Heart left ventricle (tissue), 16 donors: ENCODE measurements around the gene ALAD. TPM values are rescaled to one million over a fixed set of nuclear protein-coding genes. Genes with fewer than 3 reads are reported as not detected.
"Not testable (repeated sequence)": the region's sequence is repeated elsewhere in the genome, so short reads cannot be mapped to it uniquely, and the experiment has no call there.

Experiments used
- ATAC-seq, 4 donors: fragments of 200-7000 bp; cut with Tn5 transposase; one replicate each; pipeline ENCODE4 v1.9.1; 2020 to 2022; ENCODE audit warnings: moderate library complexity in 4 of 4, mild to moderate bottlenecking in 3 of 4, moderate number of reproducible peaks in 1 of 4
- DNase-seq, 5 donors: peaks; one replicate each; pipeline ENCODE4 v3.0.0-alpha.2; 2020
- H3K27ac ChIP-seq, 12 donors: fragments of 200-600 bp; sonication (generic) in 4 of 12; one replicate each; pipeline versions ENCODE4 v1.5.0 to v1.8.0; 2016 to 2022; ENCODE audit warnings: mild to moderate bottlenecking in 2 of 12
- H3K27me3 ChIP-seq, 9 donors: fragments of 200-600 bp; sonication (generic) in 2 of 9; one replicate each; pipeline versions ENCODE4 v1.5.1 to v1.8.0; 2016 to 2022; ENCODE audit warnings: mild to moderate bottlenecking in 3 of 9
- H3K36me3 ChIP-seq, 9 donors: fragments of 200-600 bp; sonication (generic) in 2 of 9; one replicate each; pipeline versions ENCODE4 v1.5.0 to v1.8.0; 2018 to 2022; ENCODE audit warnings: mild to moderate bottlenecking in 2 of 9
- H3K4me1 ChIP-seq, 12 donors: fragments of 200-600 bp; sonication (generic) in 4 of 12; one replicate each; pipeline versions ENCODE4 v1.5.0 to v1.8.0; 2016 to 2022; ENCODE audit warnings: mild to moderate bottlenecking in 3 of 12
- H3K4me3 ChIP-seq, 12 donors: fragments of 200-600 bp; sonication (generic) in 4 of 12; one replicate each; pipeline versions ENCODE4 v1.5.0 to v1.8.0; 2017 to 2022; ENCODE audit warnings: mild to moderate bottlenecking in 9 of 12, moderate library complexity in 4 of 12
- H3K9me3 ChIP-seq, 12 donors: fragments of 200-600 bp; sonication (generic) in 4 of 12; one replicate each; pipeline versions ENCODE4 v1.5.0 to v1.8.0; 2016 to 2022; ENCODE audit warnings: mild to moderate bottlenecking in 1 of 12
- CTCF ChIP-seq, 12 donors: fragments of 200-600 bp; sonication (generic) in 4 of 12; IDR thresholded peaks; one replicate each; pipeline versions ENCODE4 v1.5.0 to v1.8.0; 2018 to 2022; ENCODE audit warnings: antibody characterized with exemption in 12 of 12, mild to moderate bottlenecking in 5 of 12
- POLR2A ChIP-seq, 2 donors: fragments of 450-650 bp; IDR thresholded peaks; one replicate each; pipeline ENCODE4 v1.6.1; 2017; ENCODE audit warnings: antibody characterized with exemption in 2 of 2, mild to moderate bottlenecking in 2 of 2, moderate library complexity in 2 of 2
- WGBS, 4 donors: extraction: QIAGEN DNeasy Blood & Tissue Kit in 2 of 4; methylation state at CpG; one replicate each; pipeline versions ENCODE4 v1.1.5 to v1.1.7; 2013 to 2018; 5-methylcytosine and 5-hydroxymethylcytosine counted together
- intact Hi-C, 10 donors: fragments of 100-400 bp; cut with DNase I; formaldehyde crosslinking; loops; one replicate each; pipeline versions ENCODE4 v1.11.1 to v1.14.2; 2022
- polyA plus RNA-seq, 2 donors: library from polyadenylated mRNA; stranded (reverse); fragments of 200-250 nt; gene quantifications; one replicate each; pipeline ENCODE4 v1.2.3, GENCODE V29; 2013
- total RNA-seq, 9 donors: library from RNA; depleted of rRNA in 2 of 9; stranded (reverse); fragments of >200 nt in 2 of 9; fragmentation: NEBNext Ultra II Directional in 3 of 9; extraction: Animal tissue kit (Norgen Biotek cat#: 25700) in 3 of 9; gene quantifications; one replicate each; pipeline versions ENCODE4 v1.1.0 to v1.2.4, GENCODE V29; 2016 to 2023
- donor health status: ischemic (EF 13 %, LVEDD 7.1; RV severe dilation, severe dysfunction).
- donor health status: healthy with polysubstance abuse.
- donor health status: DM: no; HTN: yes; CAD: no.
- donor health status: DM: no; HTN: no; CAD: no.
- donor health status: ischemic (EF 25% LVEDD 6.9; RV normal size, moderate dysfunction).
- donor health status: ischemic (EF 25% LVEDD 5.7; RV mildly dilated, moderate dysfunction).
- donor health status: healthy.
- donor health status: DM: yes; HTN: yes; CAD: no.
- donor health status: ischemic (EF 35%, LVEDD 5.7; RV mildly dilated, moderate dysfunction).
- donor health status: nonischemic (EF 11% LVEDD 7.7; RV severe dilation, severe dysfunction).
- donor health status: DM: yes; HTN: yes; CAD: no.
- donor health status: PGD.
- donor health status: ischemic (EF 29% LVEDD 5.4; RV normal size, mild dysfunction).
- donor health status: nonischemic (EF 23%, LVEDD 6.1; RV moderate dilation, normal function).

The ALAD gene
- total and polyA plus RNA-seq, 11 donors = 39.8 to 153 (median 85.6) TPM

- no peak for TF ChIP-seq CTCF (IDR thresholded peaks at IDR 0.05)
- TF ChIP-seq POLR2A (IDR thresholded peaks at IDR 0.05) = no peak
- H3K36me3 ChIP-seq = peaks cover 3 to 61% (median 55%) of the 10 kb centered on the region in 9 donors
- peak in 1 of 4 donors; percentile 17 for ATAC-seq
- no peaks in the 10 kb centered on the region for H3K9me3 ChIP-seq
- no peaks in the 10 kb centered on the region for H3K4me1 ChIP-seq
- no peak overlapping the region for H3K4me3 ChIP-seq
- intact Hi-C loops = no loop called here
- no peak overlapping the region for H3K27ac ChIP-seq
- DNase-seq = no peak
- no peaks in the 10 kb centered on the region for H3K27me3 ChIP-seq
- 91 to 97% (median 93%) methylated on average over 4 of the region's 4 CpGs for WGBS, 4 donors
Observed at GRCh38 chr9:113386571-113387393, 14.3 kb downstream of the ALAD start.

- ATAC-seq (no peak), DNase-seq (no peak)
- 91 to 97% (median 93%) methylated on average over 8 of the region's 8 CpGs for WGBS, 4 donors
- Histone ChIP-seq H3K4me1 (peaks cover 0 to 5% (median 0%) of the 10 kb centered on the region in 12 donors), H3K36me3 (peaks cover 0 to 13% (median 7%) of the 10 kb centered on the region in 9 donors), H3K9me3 (no peaks in the 10 kb centered on the region), H3K27ac (no peak overlapping the region), H3K4me3 (no peak overlapping the region), H3K27me3 (no peaks in the 10 kb centered on the region)
- TF ChIP-seq POLR2A (IDR thresholded peaks at IDR 0.05) = no peak
- intact Hi-C loops = no loop called here
Observed at GRCh38 chr9:113381909-113382411, 19.1 kb downstream of the ALAD start.

GRCh38 chr9:113381441-113381840 is 19.6 kb downstream of the ALAD start:
- H3K4me1 ChIP-seq, DNase-seq, H3K4me3 ChIP-seq, H3K36me3 ChIP-seq, H3K27ac ChIP-seq, H3K9me3 ChIP-seq, intact Hi-C loops, ATAC-seq, H3K27me3 ChIP-seq: not testable (repeated sequence)
- WGBS, 4 donors = 81 to 92% (median 88%) methylated on average over 7 of the region's 7 CpGs

- intact Hi-C loops = no loop called here
- TF ChIP-seq CTCF (IDR thresholded peaks at IDR 0.05) = no peak
- no peak overlapping the region for H3K4me3 ChIP-seq
- H3K27ac ChIP-seq = no peak overlapping the region
- DNase-seq (no peak), ATAC-seq (no peak)
- peaks cover 0 to 9% (median under 1%) of the 10 kb centered on the region in 12 donors for H3K4me1 ChIP-seq
- H3K9me3 ChIP-seq = no peaks in the 10 kb centered on the region
- WGBS, 4 donors = 50 to 71% (median 66%) methylated on average over 1 of the region's 1 CpG
- no peaks in the 10 kb centered on the region for H3K27me3 ChIP-seq
- peaks cover 0 to 3% (median 0%) of the 10 kb centered on the region in 9 donors for H3K36me3 ChIP-seq
Observed at GRCh38 chr9:113380869-113381378, 20.2 kb downstream of the ALAD start.

- H3K36me3 ChIP-seq, H3K27ac ChIP-seq, H3K27me3 ChIP-seq, ATAC-seq, H3K4me3 ChIP-seq, DNase-seq, H3K9me3 ChIP-seq: not testable (repeated sequence)
- 77 to 85% (median 83%) methylated on average over 2 of the region's 2 CpGs for WGBS, 4 donors
- intact Hi-C loops = loop anchor here in 3 of 10 donors (5.0 kb wide), 1 partner anchor 38 kb away; the partner anchor contains the start of gene WDR31 (in 3 of the 3)
- H3K4me1 ChIP-seq = peaks cover 0 to 18% (median 4%) of the 10 kb centered on the region in 12 donors
Observed at GRCh38 chr9:113379829-113380210, 21.3 kb downstream of the ALAD start.

- not testable (repeated sequence) for H3K27me3 ChIP-seq, DNase-seq, ATAC-seq, H3K9me3 ChIP-seq, H3K27ac ChIP-seq, H3K4me3 ChIP-seq
- Histone ChIP-seq H3K4me1 (peaks cover 0 to 18% (median 4%) of the 10 kb centered on the region in 12 donors), H3K36me3 (peaks cover 0 to 12% (median 2%) of the 10 kb centered on the region in 9 donors)
- 60 to 67% (median 63%) methylated on average over 23 to 24 of the region's 24 CpGs for WGBS, 4 donors
- intact Hi-C loops = loop anchor here in 3 of 10 donors (5.0 kb wide), 1 partner anchor 37 kb away; the partner anchor contains the start of gene WDR31 (in 3 of the 3)
Observed at GRCh38 chr9:113379094-113379828, 21.8 kb downstream of the ALAD start.
